Measurements from ENCODE around the gene FMNL2. TPM values are rescaled to one million over a fixed set of nuclear protein-coding genes. Genes with fewer than 3 reads are reported as not detected.
A peak's percentile ranks its signal among the peaks of the same experiment; 100 is the strongest.

Gene FMNL2
- total RNA-seq, 1 donor from 2014 or later, result 24.7 TPM

DNA sequence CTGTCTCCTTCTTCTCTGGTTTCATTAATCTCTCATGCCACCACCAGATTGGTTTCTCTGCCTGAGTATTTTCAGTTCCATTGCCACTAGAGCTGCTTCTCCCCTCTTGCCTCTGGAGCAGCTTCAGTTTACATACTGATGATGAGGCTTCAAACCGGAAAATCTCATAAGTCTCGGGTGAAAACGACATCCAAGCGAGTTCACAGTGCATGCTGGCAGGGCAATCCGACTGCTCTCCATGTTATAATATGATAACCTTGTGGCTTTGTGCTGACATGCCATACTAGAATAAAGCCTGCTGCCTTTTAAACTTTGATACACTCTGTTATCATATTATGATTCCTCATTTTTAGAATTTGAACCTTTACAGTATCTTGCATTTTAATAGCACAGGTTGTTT lies 228.8 kb downstream of the FMNL2 start:
- H3K27me3 ChIP-seq (ENCODE audit: control insufficient read depth, insufficient read depth, low read length), result no peaks in the 10 kb centered on the region
- peaks cover 3% of the 10 kb centered on the region for H3K36me3 ChIP-seq (ENCODE audit: control insufficient read depth, insufficient read depth, low read length)
- TF ChIP-seq, protein P1, sequence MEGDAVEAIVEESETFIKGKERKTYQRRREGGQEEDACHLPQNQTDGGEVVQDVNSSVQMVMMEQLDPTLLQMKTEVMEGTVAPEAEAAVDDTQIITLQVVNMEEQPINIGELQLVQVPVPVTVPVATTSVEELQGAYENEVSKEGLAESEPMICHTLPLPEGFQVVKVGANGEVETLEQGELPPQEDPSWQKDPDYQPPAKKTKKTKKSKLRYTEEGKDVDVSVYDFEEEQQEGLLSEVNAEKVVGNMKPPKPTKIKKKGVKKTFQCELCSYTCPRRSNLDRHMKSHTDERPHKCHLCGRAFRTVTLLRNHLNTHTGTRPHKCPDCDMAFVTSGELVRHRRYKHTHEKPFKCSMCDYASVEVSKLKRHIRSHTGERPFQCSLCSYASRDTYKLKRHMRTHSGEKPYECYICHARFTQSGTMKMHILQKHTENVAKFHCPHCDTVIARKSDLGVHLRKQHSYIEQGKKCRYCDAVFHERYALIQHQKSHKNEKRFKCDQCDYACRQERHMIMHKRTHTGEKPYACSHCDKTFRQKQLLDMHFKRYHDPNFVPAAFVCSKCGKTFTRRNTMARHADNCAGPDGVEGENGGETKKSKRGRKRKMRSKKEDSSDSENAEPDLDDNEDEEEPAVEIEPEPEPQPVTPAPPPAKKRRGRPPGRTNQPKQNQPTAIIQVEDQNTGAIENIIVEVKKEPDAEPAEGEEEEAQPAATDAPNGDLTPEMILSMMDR (IDR thresholded peaks at IDR 0.05; ENCODE audit: insufficient read depth, low read length, severe bottlenecking), result no peak
- no peak overlapping the region for H3K4me3 ChIP-seq (ENCODE audit: low read depth, low read length)
- no peak for DNase-seq (ENCODE audit: low read depth)
- FAIRE-seq, result no peak

DNA sequence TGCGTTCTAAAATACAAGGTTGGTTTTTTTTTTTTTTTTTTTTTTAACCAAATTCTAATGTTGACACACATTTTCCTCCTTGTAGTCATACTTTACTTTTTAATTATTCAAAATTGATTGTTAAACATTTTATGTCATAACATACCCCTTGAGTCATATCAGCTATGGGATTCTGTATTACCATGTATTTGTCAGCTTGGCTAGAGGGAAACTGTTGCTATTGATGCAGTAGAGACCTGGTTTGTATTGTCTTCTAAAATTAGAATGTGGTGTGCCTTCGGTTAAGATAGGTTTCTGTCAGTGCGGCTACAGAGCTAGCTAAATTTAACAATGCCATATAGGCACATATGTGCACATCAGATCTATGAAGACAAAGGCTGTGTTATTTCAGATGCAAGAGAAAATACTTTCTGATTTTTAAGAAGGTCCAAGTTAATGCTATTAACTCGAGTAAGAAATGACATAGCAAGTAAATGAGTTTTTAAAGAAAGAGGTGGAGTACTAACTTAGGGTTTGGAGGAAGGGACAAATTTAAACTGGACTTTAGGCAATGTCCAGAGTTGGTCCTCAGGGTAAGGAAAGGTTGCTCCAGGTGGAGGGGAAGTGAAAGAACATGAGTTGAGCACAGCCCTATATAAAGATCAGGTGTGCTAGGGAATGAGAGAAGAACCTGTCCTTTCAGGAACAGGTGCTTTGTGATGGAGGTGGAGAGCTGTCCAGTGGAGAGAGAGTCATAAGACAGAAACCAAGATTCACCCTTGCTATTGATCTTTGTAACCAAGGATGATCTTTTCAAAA lies 230.0 kb downstream of the FMNL2 start:
- H3K36me3 ChIP-seq (ENCODE audit: control insufficient read depth, insufficient read depth, low read length), result peaks cover 2% of the 10 kb centered on the region
- H3K27me3 ChIP-seq (ENCODE audit: control insufficient read depth, insufficient read depth, low read length), result no peaks in the 10 kb centered on the region
- TF ChIP-seq, protein P1 (IDR thresholded peaks at IDR 0.05; ENCODE audit: insufficient read depth, low read length, severe bottlenecking), result no peak
- no peak for FAIRE-seq
- DNase-seq (ENCODE audit: low read depth), result no peak
- no peak overlapping the region for H3K4me3 ChIP-seq (ENCODE audit: low read depth, low read length)

DNA sequence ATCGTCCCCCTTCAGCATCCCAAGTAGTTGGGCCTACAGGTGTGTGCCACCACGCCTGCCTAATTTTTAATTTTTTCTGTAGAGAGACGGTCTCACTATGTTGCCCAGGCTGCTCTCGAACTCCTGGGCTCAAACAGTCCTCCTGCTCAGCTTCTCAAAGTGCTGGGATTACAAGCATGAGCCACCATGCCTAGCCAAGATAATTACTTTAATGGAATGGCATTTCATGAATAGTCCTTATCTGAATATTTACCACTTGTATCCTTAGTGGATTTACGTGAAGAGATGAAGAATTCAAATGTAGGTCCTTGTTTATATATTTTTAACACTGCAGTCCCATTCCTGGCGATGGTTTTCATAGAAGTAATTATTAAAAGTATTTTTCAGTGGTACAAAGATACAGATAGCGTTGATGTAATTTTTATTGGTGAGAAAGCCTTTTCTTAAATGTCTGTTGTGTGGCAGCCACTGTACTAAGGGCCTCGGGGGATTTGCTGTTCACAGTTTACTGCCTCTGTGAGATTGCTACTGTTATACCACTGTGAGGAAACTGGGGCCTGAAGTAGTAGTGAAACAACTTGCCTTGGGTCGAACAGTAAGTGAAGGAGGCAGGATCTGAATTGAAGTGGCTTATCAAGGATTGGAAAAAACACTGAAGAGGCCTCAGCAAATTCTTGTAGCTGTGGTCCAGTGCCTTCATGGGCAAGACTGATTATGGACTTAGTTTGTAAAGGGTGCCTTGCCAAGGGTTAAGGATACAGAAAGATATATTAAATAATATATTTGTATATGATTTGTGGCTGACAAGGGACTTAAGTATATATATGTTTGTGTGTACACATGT lies 231.1 kb downstream of the FMNL2 start:
- no peak overlapping the region for H3K4me3 ChIP-seq (ENCODE audit: low read depth, low read length)
- DNase-seq (ENCODE audit: low read depth) (no peak), FAIRE-seq (no peak)
- no peaks in the 10 kb centered on the region for H3K27me3 ChIP-seq (ENCODE audit: control insufficient read depth, insufficient read depth, low read length)
- H3K36me3 ChIP-seq (ENCODE audit: control insufficient read depth, insufficient read depth, low read length), result peaks cover 2% of the 10 kb centered on the region
- TF ChIP-seq, protein P1 (IDR thresholded peaks at IDR 0.05; ENCODE audit: insufficient read depth, low read length, severe bottlenecking), result no peak

DNA sequence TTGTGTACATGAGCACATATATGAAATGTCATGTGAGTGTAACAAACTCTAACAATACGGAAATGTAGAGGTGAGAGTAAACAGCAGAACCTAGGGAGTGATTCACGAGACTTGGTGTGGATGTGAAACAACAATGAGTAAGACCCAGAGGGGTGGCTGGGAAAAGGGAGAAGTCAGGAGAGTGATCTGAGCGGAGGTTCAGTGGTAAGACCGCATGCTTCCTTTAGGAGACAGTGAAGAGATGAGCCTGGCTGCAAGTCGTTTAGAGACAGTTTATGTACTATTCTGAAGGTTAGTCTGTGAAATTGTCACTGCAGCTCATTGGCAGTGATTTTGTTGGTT lies 231.7 kb downstream of the FMNL2 start:
- FAIRE-seq (no peak), DNase-seq (ENCODE audit: low read depth) (peak; percentile 46)
- no peaks in the 10 kb centered on the region for H3K27me3 ChIP-seq (ENCODE audit: control insufficient read depth, insufficient read depth, low read length)
- TF ChIP-seq, protein P1 (IDR thresholded peaks at IDR 0.05; ENCODE audit: insufficient read depth, low read length, severe bottlenecking), result no peak
- no peak overlapping the region for H3K4me3 ChIP-seq (ENCODE audit: low read depth, low read length)
- H3K36me3 ChIP-seq (ENCODE audit: control insufficient read depth, insufficient read depth, low read length), result peaks cover 2% of the 10 kb centered on the region

DNA sequence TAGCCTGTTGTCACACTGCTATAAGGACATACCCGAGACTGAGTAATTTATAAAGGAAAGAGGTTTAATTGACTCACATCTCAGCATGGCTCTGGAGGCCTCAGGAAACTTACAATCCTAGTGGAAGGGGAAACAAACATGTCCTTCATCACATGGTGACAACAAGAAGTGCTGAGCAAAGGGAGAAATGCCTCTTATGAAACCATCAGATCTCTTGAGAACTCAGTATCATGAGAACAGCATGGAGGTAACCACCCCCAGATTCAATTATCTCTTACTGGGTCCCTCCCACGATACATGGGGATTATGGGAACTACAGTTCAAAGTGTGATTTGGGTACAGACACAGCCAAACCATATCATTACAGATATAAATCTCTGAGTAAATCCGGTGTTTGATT lies 233.6 kb downstream of the FMNL2 start:
- Histone ChIP-seq H3K36me3 (ENCODE audit: control insufficient read depth, insufficient read depth, low read length) (peaks cover 2% of the 10 kb centered on the region), H3K4me3 (ENCODE audit: low read depth, low read length) (no peak overlapping the region), H3K27me3 (ENCODE audit: control insufficient read depth, insufficient read depth, low read length) (no peaks in the 10 kb centered on the region)
- FAIRE-seq (no peak), DNase-seq (ENCODE audit: low read depth) (no peak)
- TF ChIP-seq, protein P1 (IDR thresholded peaks at IDR 0.05; ENCODE audit: insufficient read depth, low read length, severe bottlenecking), result no peak
